HepG2 (cell line): ENCODE data around the gene FGA. TPM values are rescaled to one million over a fixed set of nuclear protein-coding genes. Genes with fewer than 3 reads are reported as not detected.
A peak's percentile ranks its signal among the peaks of the same experiment; 100 is the strongest.

Experiments
- ARID3A ChIP-seq: IDR thresholded peaks from 2 replicates; pipeline ENCODE4 v1.6.1; 2012; ENCODE audit warnings: low read depth, low read length, improper control_type of control experiment
- BHLHE40 ChIP-seq: IDR thresholded peaks from 2 replicates; pipeline ENCODE4 v1.6.1; 2011; ENCODE audit warnings: low read length, improper control_type of control experiment
- DRAP1 ChIP-seq: IDR thresholded peaks from 2 replicates; pipeline ENCODE4 v1.6.1; 2016; ENCODE audit warnings: missing genetic modification reagents, missing compliant biosample characterization
- HMGA1 ChIP-seq: sonication (generic); formaldehyde crosslinking; conservative IDR thresholded peaks from 2 replicates; pipeline ENCODE4 v1.4.0; 2020; ENCODE audit warnings: missing genetic modification reagents
- JUN ChIP-seq: sonication (generic); formaldehyde crosslinking; IDR thresholded peaks from 2 replicates; pipeline ENCODE4 v1.4.0; 2020; ENCODE audit warnings: mild to moderate bottlenecking, missing genetic modification reagents
- KMT2B ChIP-seq: IDR thresholded peaks from 2 replicates; pipeline ENCODE4 v1.6.1; 2016; ENCODE audit warnings: missing genetic modification reagents, missing compliant biosample characterization
- PRDM10 ChIP-seq: sonication (generic); formaldehyde crosslinking; IDR thresholded peaks from 2 replicates; pipeline ENCODE4 v1.4.0; 2020; ENCODE audit warnings: low read depth, missing genetic modification reagents
- RERE ChIP-seq: IDR thresholded peaks from 2 replicates; pipeline ENCODE4 v1.6.1; 2016; ENCODE audit warnings: low read depth, missing genetic modification reagents, missing compliant biosample characterization
- SOX6 ChIP-seq, 2 experiments: fragments of 450-650 bp in 1 of 2; sonication (generic) in 1 of 2; formaldehyde crosslinking in 1 of 2; IDR thresholded peaks; 2 replicates each; pipeline versions ENCODE4 v1.4.0 to v1.6.1; 2017 to 2020; ENCODE audit warnings: antibody characterized with exemption in 1 of 2, mild to moderate bottlenecking in 1 of 2, missing genetic modification reagents in 1 of 2
- THAP8 ChIP-seq: sonication (generic); formaldehyde crosslinking; IDR thresholded peaks from 2 replicates; pipeline ENCODE4 v1.5.1; 2020; ENCODE audit warnings: missing genetic modification reagents, mild to moderate bottlenecking, borderline replicate concordance
- ZBTB46 ChIP-seq: sonication (generic); formaldehyde crosslinking; IDR thresholded peaks from 2 replicates; pipeline ENCODE4 v1.4.0; 2020; ENCODE audit warnings: mild to moderate bottlenecking, missing genetic modification reagents, borderline replicate concordance
- ZNF253 ChIP-seq: sonication (generic); formaldehyde crosslinking; IDR thresholded peaks from 2 replicates; pipeline ENCODE4 v1.8.0; 2022; ENCODE audit warnings: mild to moderate bottlenecking, missing genetic modification reagents, borderline replicate concordance
- ZNF350 ChIP-seq: sonication (generic); formaldehyde crosslinking; IDR thresholded peaks from 2 replicates; pipeline ENCODE4 v1.4.0; 2020; ENCODE audit warnings: mild to moderate bottlenecking, low read depth, missing genetic modification reagents, borderline replicate concordance
- polyA plus RNA-seq, 8 experiments: library from polyadenylated mRNA; depleted of rRNA in 3 of 8; stranded (reverse) in 7 of 8; unstranded in 1 of 8; fragments of >200 nt; fragmentation: Illumina TruSeq in 4 of 8; extraction: Trizol in 4 of 8; gene quantifications; 2 replicates each; pipeline versions ENCODE4 v1.2.1 to v1.2.3, GENCODE V29; 2011 to 2016; ENCODE audit warnings: low read depth in 4 of 8, missing spikeins in 1 of 8, mixed read lengths in 1 of 8; ENCODE audit not compliant: insufficient read depth in 1 of 8
- total RNA-seq, 5 experiments: library from RNA; depleted of rRNA; stranded (reverse); fragments of >200 nt; fragmentation: Illumina TruSeq; extraction: Trizol; gene quantifications; 2 replicates each; pipeline ENCODE4 v1.2.3, GENCODE V29; 2016; ENCODE audit warnings: low read depth in 1 of 5

FGA gene
- total and polyA plus RNA-seq, 2 of the 13 experiments (the other 11 are each of a cell fraction or from before 2014, with no cell fraction given), result 640 to 1,523 TPM

- TF ChIP-seq ZBTB46 (CRISPR knock-in tag) (no peak), THAP8 (no peak), PRDM10 (CRISPR knock-in tag) (no peak), DRAP1 (CRISPR knock-in tag) (peak; percentile 73), BHLHE40 (no peak), ZNF253 (CRISPR knock-in tag) (no peak), SOX6 (IDR thresholded peaks at IDR 0.05) (no peak), SOX6 (CRISPR knock-in tag; IDR thresholded peaks at IDR 0.05) (no peak), RERE (no peak), KMT2B (CRISPR knock-in tag) (no peak), JUN (no peak), HMGA1 (CRISPR knock-in tag) (no peak), ZNF350 (CRISPR knock-in tag) (no peak), ARID3A (0 out of 2 replicates have a peak, but pooled peaks have one; percentile 15)
Observed at GRCh38 chr4:154562697-154563254, 27.8 kb downstream of the FGA start, which contains the start of gene FGB (continued).
